DOHH2 (cell line): ENCODE measurements around the gene S100A10.

ENCODE experiments used
- CTCF ChIP-seq: fragments of 200-600 bp; sonication (generic); IDR thresholded peaks from one replicate; pipeline ENCODE4 v1.5.1; 2014; ENCODE audit warnings: antibody characterized with exemption, mild to moderate bottlenecking, low read depth, low read length; ENCODE audit not compliant: poor library complexity, severe bottlenecking
- EZH2phosphoT487 ChIP-seq: fragments of 200-600 bp; sonication (generic); IDR thresholded peaks from 2 replicates; pipeline ENCODE4 v1.6.1; 2017; ENCODE audit warnings: borderline replicate concordance, mild to moderate bottlenecking, antibody characterized with exemption, low read length, moderate library complexity, mixed read lengths

GRCh38 chr1:151982300-151983005, 11.2 kb downstream of the S100A10 start:
- no peak for TF ChIP-seq CTCF
- no peak for TF ChIP-seq EZH2phosphoT487
